Measurements from ENCODE around the gene CTSL. TPM values are rescaled to one million over a fixed set of nuclear protein-coding genes. Genes with fewer than 3 reads are reported as not detected.

Gene CTSL
- total RNA-seq, 1 experiment from 2014 or later = 84.2 TPM

DNA sequence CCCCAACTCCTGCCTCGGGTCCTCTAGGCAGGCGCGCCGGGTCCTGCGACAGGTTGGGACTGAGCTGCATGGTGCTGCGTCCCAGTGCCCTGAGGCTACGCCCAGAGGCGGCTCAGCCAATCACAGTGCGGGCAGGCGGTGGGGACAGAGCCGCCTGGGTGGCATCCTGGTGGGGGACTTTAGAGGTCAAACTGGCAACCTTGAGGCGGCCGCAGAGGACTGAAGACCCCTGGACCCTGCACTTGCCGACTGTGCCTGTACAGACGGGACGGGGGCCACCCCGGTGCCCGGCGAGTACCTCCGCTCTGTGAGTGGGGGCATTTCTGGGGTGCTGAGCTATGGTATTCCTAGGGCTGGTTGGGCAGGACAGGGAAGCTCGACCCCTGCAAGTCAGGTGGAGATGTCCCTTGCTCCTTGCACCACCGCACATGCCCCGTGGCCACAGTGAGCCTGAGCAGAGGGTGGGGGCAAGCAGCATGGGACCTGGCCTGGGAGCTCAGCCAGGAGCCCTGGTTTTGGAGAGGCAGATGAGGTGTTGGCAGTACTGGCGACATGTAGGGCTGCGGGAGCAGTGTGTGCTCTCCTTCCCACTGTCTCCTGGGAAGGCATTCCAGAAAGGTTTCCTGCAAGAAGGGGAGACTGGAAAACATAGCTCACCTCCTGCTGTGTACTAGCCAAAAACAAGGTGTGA is 45.5 kb downstream of the CTSL start:
- Mint-ChIP-seq H3K27ac (ENCODE audit: low read depth, unreplicated experiment) (no peak overlapping the region), H3K4me3 (ENCODE audit: unreplicated experiment) (no peak overlapping the region), H3K4me1 (ENCODE audit: insufficient read depth, unreplicated experiment) (no peaks in the 10 kb centered on the region), H3K36me3 (ENCODE audit: insufficient read depth, unreplicated experiment) (no peaks in the 10 kb centered on the region), H3K27me3 (ENCODE audit: insufficient read depth, unreplicated experiment) (peaks cover 25% of the 10 kb centered on the region), H3K9me3 (ENCODE audit: unreplicated experiment) (no peaks in the 10 kb centered on the region)
- CTCF ChIA-PET = no interaction called here
- intact Hi-C loops (cut with micrococcal nuclease) = no loop called here
- TF ChIP-seq, protein P1, sequence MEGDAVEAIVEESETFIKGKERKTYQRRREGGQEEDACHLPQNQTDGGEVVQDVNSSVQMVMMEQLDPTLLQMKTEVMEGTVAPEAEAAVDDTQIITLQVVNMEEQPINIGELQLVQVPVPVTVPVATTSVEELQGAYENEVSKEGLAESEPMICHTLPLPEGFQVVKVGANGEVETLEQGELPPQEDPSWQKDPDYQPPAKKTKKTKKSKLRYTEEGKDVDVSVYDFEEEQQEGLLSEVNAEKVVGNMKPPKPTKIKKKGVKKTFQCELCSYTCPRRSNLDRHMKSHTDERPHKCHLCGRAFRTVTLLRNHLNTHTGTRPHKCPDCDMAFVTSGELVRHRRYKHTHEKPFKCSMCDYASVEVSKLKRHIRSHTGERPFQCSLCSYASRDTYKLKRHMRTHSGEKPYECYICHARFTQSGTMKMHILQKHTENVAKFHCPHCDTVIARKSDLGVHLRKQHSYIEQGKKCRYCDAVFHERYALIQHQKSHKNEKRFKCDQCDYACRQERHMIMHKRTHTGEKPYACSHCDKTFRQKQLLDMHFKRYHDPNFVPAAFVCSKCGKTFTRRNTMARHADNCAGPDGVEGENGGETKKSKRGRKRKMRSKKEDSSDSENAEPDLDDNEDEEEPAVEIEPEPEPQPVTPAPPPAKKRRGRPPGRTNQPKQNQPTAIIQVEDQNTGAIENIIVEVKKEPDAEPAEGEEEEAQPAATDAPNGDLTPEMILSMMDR (IDR thresholded peaks at IDR 0.05; ENCODE audit: unreplicated experiment) = no peak
- BruUV-seq (replicated peaks) = no TSS peak
- no peak for DNase-seq (ENCODE audit: unreplicated experiment)
- POLR2A ChIA-PET = no interaction called here

DNA sequence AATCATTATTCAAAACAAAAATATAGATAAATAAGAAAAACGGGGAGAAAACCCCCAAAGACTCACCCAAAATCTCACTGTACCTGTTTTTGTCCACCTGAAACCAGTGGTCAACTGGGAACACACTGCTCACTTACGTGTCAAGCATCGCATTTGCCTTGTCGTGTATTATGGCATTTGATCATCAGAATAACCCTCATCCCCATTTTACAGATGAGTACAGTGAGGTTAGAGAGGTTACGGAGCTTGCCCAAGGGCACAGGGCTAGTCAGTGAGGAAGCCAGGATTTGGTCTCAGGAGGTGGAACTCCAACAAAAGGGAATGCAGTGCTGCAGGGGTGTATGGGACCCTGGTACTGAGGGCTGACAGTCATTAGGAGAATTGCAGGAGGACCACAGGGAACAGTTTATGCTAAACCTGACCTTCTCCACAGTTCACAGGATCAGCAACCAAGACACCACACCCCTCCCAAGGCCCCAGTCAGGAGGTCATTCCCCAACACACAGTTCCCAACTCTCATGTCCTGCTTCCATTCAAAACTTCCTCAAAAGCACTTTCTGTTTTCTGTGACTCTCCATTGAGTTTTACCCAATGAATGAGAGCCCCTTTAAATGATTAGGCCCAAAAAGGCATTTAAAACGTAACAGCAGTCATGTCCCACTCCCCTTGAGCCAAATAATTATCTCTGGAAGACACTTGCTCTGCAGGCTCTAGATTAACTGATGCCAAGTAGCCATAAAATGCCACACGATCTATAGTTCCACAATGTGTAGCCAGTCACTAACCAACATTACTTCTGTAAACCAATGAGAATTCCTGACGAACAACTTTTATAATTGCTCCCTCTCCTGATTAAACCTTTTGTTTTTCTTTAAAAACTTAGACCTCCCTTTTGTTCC is 50.8 kb downstream of the CTSL start:
- POLR2A ChIA-PET = no interaction called here
- intact Hi-C loops (cut with micrococcal nuclease) = no loop called here
- H3K4me1 Mint-ChIP-seq (ENCODE audit: insufficient read depth, unreplicated experiment) = no peaks in the 10 kb centered on the region
- H3K27me3 Mint-ChIP-seq (ENCODE audit: insufficient read depth, unreplicated experiment) = peaks cover 11% of the 10 kb centered on the region
- H3K36me3 Mint-ChIP-seq (ENCODE audit: insufficient read depth, unreplicated experiment) = no peaks in the 10 kb centered on the region
- DNase-seq (ENCODE audit: unreplicated experiment) = no peak
- TF ChIP-seq, protein P1 (IDR thresholded peaks at IDR 0.05; ENCODE audit: unreplicated experiment) = no peak
- H3K9me3 Mint-ChIP-seq (ENCODE audit: unreplicated experiment) = no peaks in the 10 kb centered on the region
- H3K27ac Mint-ChIP-seq (ENCODE audit: low read depth, unreplicated experiment) = no peak overlapping the region
- H3K4me3 Mint-ChIP-seq (ENCODE audit: unreplicated experiment) = no peak overlapping the region
- BruUV-seq (replicated peaks) = no TSS peak
- CTCF ChIA-PET = no interaction called here

DNA sequence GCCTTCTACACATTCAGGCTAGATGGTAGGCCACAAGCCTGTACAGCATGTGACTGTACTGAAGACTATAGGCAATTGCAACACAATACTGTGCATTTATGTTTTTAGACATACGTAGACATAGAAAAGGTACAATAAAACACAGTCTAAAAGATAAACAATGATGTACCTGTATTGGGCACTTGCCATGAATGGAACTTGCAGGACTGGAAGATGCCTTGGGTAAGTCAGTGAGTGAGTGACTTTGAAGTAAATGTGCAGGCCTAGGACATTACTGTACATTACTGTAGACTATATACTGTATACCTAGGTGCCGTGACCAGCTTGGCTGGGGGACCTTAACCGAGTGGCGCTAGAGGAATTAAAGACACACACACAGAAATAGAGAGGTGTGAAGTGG is 53.1 kb downstream of the CTSL start:
- no peak for DNase-seq (ENCODE audit: unreplicated experiment)
- H3K36me3 Mint-ChIP-seq (ENCODE audit: insufficient read depth, unreplicated experiment) = no peaks in the 10 kb centered on the region
- no peak overlapping the region for H3K4me3 Mint-ChIP-seq (ENCODE audit: unreplicated experiment)
- no peak overlapping the region for H3K27ac Mint-ChIP-seq (ENCODE audit: low read depth, unreplicated experiment)
- H3K27me3 Mint-ChIP-seq (ENCODE audit: insufficient read depth, unreplicated experiment) = no peaks in the 10 kb centered on the region
- TF ChIP-seq, protein P1 (IDR thresholded peaks at IDR 0.05; ENCODE audit: unreplicated experiment) = no peak
- ChIA-PET CTCF (no interaction called here), POLR2A (no interaction called here)
- H3K4me1 Mint-ChIP-seq (ENCODE audit: insufficient read depth, unreplicated experiment) = no peaks in the 10 kb centered on the region
- intact Hi-C loops (cut with micrococcal nuclease) = no loop called here
- H3K9me3 Mint-ChIP-seq (ENCODE audit: unreplicated experiment) = no peaks in the 10 kb centered on the region
- BruUV-seq (replicated peaks) = no TSS peak

Other genes with a start within 250 kb of the CTSL start
- 19.7 and 35.7 TPM in 2 replicates for gene DAPK1, start 228.3 kb upstream of the CTSL start, total RNA-seq (2022)
- not detected in 2 replicates for gene SPATA31E1, start 156.8 kb downstream of the CTSL start, total RNA-seq (2022)
- gene SPATA31C1, start 191.8 kb downstream of the CTSL start, total RNA-seq (2022) = not detected in 2 replicates
- gene CDK20, start 248.4 kb downstream of the CTSL start, total RNA-seq (2022) = 9.6 and 12.6 TPM in 2 replicates

Data from MCF 10A (cell line).